ENCODE results near the gene SNRNP27.

SNRNP27 gene

GRCh38 chr2:69917852-69918251 is 24.1 kb downstream of the SNRNP27 start:
- no peak for DNase-seq

- DNase-seq, result no peak
These were observed 24.6 kb downstream of the SNRNP27 start for GRCh38 chr2:69918401-69918800.

GRCh38 chr2:69923116-69923515 is 29.4 kb downstream of the SNRNP27 start:
- no peak for DNase-seq

- no peak for DNase-seq
These were observed 33.2 kb downstream of the SNRNP27 start for GRCh38 chr2:69926849-69927515.

- DNase-seq, result no peak
These were observed 38.3 kb downstream of the SNRNP27 start for GRCh38 chr2:69931832-69932595.

GRCh38 chr2:69932596-69932922 is 38.8 kb downstream of the SNRNP27 start:
- DNase-seq, result no peak

- DNase-seq, result no peak
These were observed 39.6 kb downstream of the SNRNP27 start for GRCh38 chr2:69933254-69933828.

- no peak for DNase-seq
These were observed 40.3 kb downstream of the SNRNP27 start for GRCh38 chr2:69933839-69934613.

- no peak for DNase-seq
These were observed 40.8 kb downstream of the SNRNP27 start for GRCh38 chr2:69934614-69934908.

- no peak for DNase-seq
These were observed 41.3 kb downstream of the SNRNP27 start for GRCh38 chr2:69935011-69935410.

- no peak for DNase-seq
These were observed 43.1 kb downstream of the SNRNP27 start for GRCh38 chr2:69936906-69937305.

GRCh38 chr2:69937968-69938367 is 44.2 kb downstream of the SNRNP27 start:
- DNase-seq, result no peak

- no peak for DNase-seq
These were observed 46.0 kb downstream of the SNRNP27 start for GRCh38 chr2:69939722-69940121.

- no peak for DNase-seq
These were observed 46.9 kb downstream of the SNRNP27 start for GRCh38 chr2:69940691-69941090.

GRCh38 chr2:69943000-69943842 is 49.5 kb downstream of the SNRNP27 start:
- no peak for DNase-seq

- no peak for DNase-seq
These were observed 50.2 kb downstream of the SNRNP27 start for GRCh38 chr2:69943843-69944525.

GRCh38 chr2:69944756-69945155 is 51.0 kb downstream of the SNRNP27 start:
- no peak for DNase-seq

- DNase-seq, result no peak
These were observed 51.7 kb downstream of the SNRNP27 start for GRCh38 chr2:69945441-69945840.

- no peak for DNase-seq
These were observed 52.2 kb downstream of the SNRNP27 start for GRCh38 chr2:69945941-69946340.

- no peak for DNase-seq
These were observed 52.9 kb downstream of the SNRNP27 start for GRCh38 chr2:69946351-69947324.
